K562 (cell line): ENCODE data around the gene CD248. TPM values are rescaled to one million over a fixed set of nuclear protein-coding genes. Genes with fewer than 3 reads are reported as not detected.

ENCODE experiments used
- ADNP ChIP-seq: fragments of 200-800 bp; sonication (Bioruptor generic); IDR thresholded peaks from 2 replicates; pipeline ENCODE4 v1.6.1; 2016; ENCODE audit warnings: missing genetic modification characterization, missing compliant biosample characterization
- BHLHE40 ChIP-seq: IDR thresholded peaks from 2 replicates; pipeline ENCODE4 v1.6.1; 2011; ENCODE audit warnings: low read length, improper control_type of control experiment
- CBFA2T2 ChIP-seq: fragments of 450-650 bp; conservative IDR thresholded peaks from 2 replicates; pipeline ENCODE4 v1.6.1; 2017; ENCODE audit warnings: mild to moderate bottlenecking
- CBX2 ChIP-seq: fragments of 200-600 bp; sonication (generic); IDR thresholded peaks from one replicate; pipeline ENCODE4 v1.6.1; 2012; ENCODE audit warnings: mild to moderate bottlenecking, low read length, inconsistent platforms; ENCODE audit not compliant: insufficient read depth, poor library complexity, severe bottlenecking
- DDX20 ChIP-seq: fragments of 450-650 bp; IDR thresholded peaks from 2 replicates; pipeline ENCODE4 v1.6.1; 2016; ENCODE audit warnings: missing genetic modification characterization, low read depth, mild to moderate bottlenecking, missing compliant biosample characterization, moderate library complexity
- FOXJ3 ChIP-seq: sonication (generic); formaldehyde crosslinking; IDR thresholded peaks from 2 replicates; pipeline ENCODE4 v1.4.0; 2020; ENCODE audit warnings: mild to moderate bottlenecking, missing genetic modification reagents
- FOXK1 ChIP-seq: sonication (generic); formaldehyde crosslinking; IDR thresholded peaks from 2 replicates; pipeline ENCODE4 v1.8.0; 2022; ENCODE audit warnings: missing genetic modification reagents, mild to moderate bottlenecking, borderline replicate concordance
- FUS ChIP-seq: fragments of 200-400 bp; formaldehyde crosslinking; optimal IDR thresholded peaks from 2 replicates; pipeline ENCODE3; 2017; ENCODE audit warnings: low read depth, low read length
- GABPB1 ChIP-seq: sonication (generic); formaldehyde crosslinking; IDR thresholded peaks from 2 replicates; pipeline ENCODE4 v1.8.0; 2022; ENCODE audit warnings: mild to moderate bottlenecking, missing genetic modification reagents
- HNRNPLL ChIP-seq: fragments of 200-400 bp; formaldehyde crosslinking; IDR thresholded peaks from 2 replicates; pipeline ENCODE4 v1.6.1; 2017; ENCODE audit warnings: low read length, low read depth, mild to moderate bottlenecking; ENCODE audit not compliant: poor library complexity, severe bottlenecking
- ILF3 ChIP-seq: fragments of 450-650 bp; IDR thresholded peaks from 2 replicates; pipeline ENCODE4 v1.6.1; 2018; ENCODE audit warnings: antibody characterized with exemption, mild to moderate bottlenecking, moderate library complexity, borderline replicate concordance
- NR2C1 ChIP-seq, 2 experiments: fragments of 450-650 bp; IDR thresholded peaks; 2 replicates each; pipeline ENCODE4 v1.6.1; 2017; ENCODE audit warnings: mild to moderate bottlenecking in 2 of 2, antibody characterized with exemption in 1 of 2, inconsistent platforms in 1 of 2, missing compliant biosample characterization in 1 of 2, missing genetic modification characterization in 1 of 2
- POU5F1 ChIP-seq: fragments of 150-350 bp; IDR thresholded peaks from 2 replicates; pipeline ENCODE4 v1.6.1; 2014; ENCODE audit warnings: borderline replicate concordance, low read length, low read depth, mild to moderate bottlenecking; ENCODE audit not compliant: partially characterized antibody
- RBM15 ChIP-seq: fragments of 200-400 bp; formaldehyde crosslinking; IDR thresholded peaks from 2 replicates; pipeline ENCODE4 v1.6.1; 2018; ENCODE audit warnings: mild to moderate bottlenecking, low read length, moderate library complexity; ENCODE audit not compliant: insufficient read depth
- SMARCA4 ChIP-seq: fragments of 450-650 bp; IDR thresholded peaks from 2 replicates; pipeline ENCODE4 v1.6.1; 2016
- TFAM ChIP-seq: fragments of 250-450 bp; sonication (Bioruptor Pico); conservative IDR thresholded peaks from 2 replicates; pipeline ENCODE4 v1.5.0; 2021; ENCODE audit warnings: mild to moderate bottlenecking, moderate library complexity
- XRCC4 ChIP-seq: IDR thresholded peaks from one replicate; pipeline ENCODE4 v1.6.1; 2011; ENCODE audit not compliant: insufficient read depth, insufficient read length; ENCODE audit errors: extremely low read depth
- XRCC5 ChIP-seq: fragments of 200-400 bp; formaldehyde crosslinking; IDR thresholded peaks from 2 replicates; pipeline ENCODE4 v1.6.1; 2017; ENCODE audit warnings: low read depth, mild to moderate bottlenecking, low read length
- ZNF146 ChIP-seq: IDR thresholded peaks from one replicate; pipeline ENCODE4 v1.6.1; 2018; ENCODE audit warnings: missing compliant biosample characterization; ENCODE audit not compliant: unreplicated experiment
- ZNF561 ChIP-seq: fragments of 450-650 bp; formaldehyde crosslinking; conservative IDR thresholded peaks from 2 replicates; pipeline ENCODE4 v1.4.0; 2020; ENCODE audit warnings: mild to moderate bottlenecking, moderate library complexity
- polyA plus RNA-seq, 8 experiments: library from polyadenylated mRNA; depleted of rRNA in 4 of 8; stranded (reverse) in 5 of 8; unstranded in 3 of 8; fragments of >200 nt; fragmentation: Nextera tagmentation in 2 of 8; fragmentation: Illumina TruSeq in 1 of 8; extraction: Ambion mirVana in 2 of 8; extraction: Trizol in 1 of 8; gene quantifications; 2 replicates each; pipeline versions ENCODE4 v1.2.1 to v1.2.3, GENCODE V29; 2011 to 2014; ENCODE audit warnings: inconsistent platforms in 1 of 8, missing spikeins in 1 of 8
- total RNA-seq, 7 experiments: library from RNA; depleted of rRNA in 6 of 7; stranded (reverse); fragments of >200 nt in 6 of 7; fragmentation: Illumina TruSeq in 2 of 7; extraction: Trizol in 2 of 7; gene quantifications; 2 replicates each; pipeline versions ENCODE4 v1.2.1 to v1.2.3, GENCODE V29; 2011 to 2021; ENCODE audit warnings: low replicate concordance in 1 of 7
- TF ChIP-seq, protein P1 (sequence below): fragments of 250-450 bp; sonication (Bioruptor Pico); IDR thresholded peaks from 2 replicates; pipeline ENCODE4 v1.8.0; 2021; ENCODE audit warnings: borderline replicate concordance, mild to moderate bottlenecking, moderate library complexity; ENCODE audit not compliant: poor library complexity, severe bottlenecking
- TF ChIP-seq, protein P2 (sequence below): sonication (generic); formaldehyde crosslinking; IDR thresholded peaks from 2 replicates; pipeline ENCODE4 v1.8.0; 2022; ENCODE audit warnings: mild to moderate bottlenecking, missing genetic modification reagents
- TF ChIP-seq, protein P3 (sequence below): fragments of 250-450 bp; sonication (Bioruptor Pico); IDR thresholded peaks from 2 replicates; pipeline ENCODE4 v1.8.0; 2021; ENCODE audit warnings: moderate library complexity, mild to moderate bottlenecking, inconsistent platforms
- TF ChIP-seq, protein P4 (sequence below): sonication (generic); formaldehyde crosslinking; IDR thresholded peaks from 2 replicates; pipeline ENCODE4 v1.8.0; 2023; ENCODE audit warnings: mild to moderate bottlenecking, missing genetic modification reagents

CD248 gene
- total and polyA plus RNA-seq, 9 of the 15 experiments (the other 6 are each of a cell fraction or from before 2014, with no cell fraction given) = 0.09 TPM; not detected in 8

DNA sequence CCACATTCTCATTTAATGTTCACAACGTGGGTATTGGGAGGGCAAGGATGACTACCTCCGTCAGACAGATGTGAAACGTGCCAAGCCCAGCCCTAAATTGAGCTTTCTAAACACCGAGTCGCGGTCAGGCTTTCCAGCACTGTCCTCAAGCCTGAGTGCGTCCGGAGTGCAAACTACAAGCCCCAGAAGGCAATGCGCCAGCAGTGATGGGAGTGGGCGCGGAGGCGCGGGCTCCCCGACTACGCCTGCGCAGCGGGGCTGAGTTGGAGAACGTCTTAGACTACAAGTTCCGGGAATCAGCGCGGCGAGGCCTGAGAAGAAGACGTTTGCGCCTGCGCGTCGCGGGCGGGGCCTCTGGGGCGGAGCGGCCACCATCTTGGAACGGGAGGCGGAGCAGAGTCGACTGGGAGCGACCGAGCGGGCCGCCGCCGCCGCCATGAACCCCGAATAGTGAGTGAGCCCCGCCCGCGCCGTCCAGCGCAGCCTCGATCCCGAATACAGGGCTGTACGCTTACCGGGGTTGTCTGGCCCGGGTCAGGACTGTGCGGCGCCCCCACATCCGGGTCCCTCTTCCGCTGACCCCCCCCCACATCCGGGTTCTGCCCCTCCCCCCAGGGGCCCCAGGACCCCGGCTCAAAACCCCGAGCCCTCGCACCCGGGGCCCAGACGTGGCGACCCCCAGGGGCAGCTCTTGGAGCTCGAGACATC, 48.4 kb downstream of the CD248 start, which contains the start of gene RAB1B (continued):
- TF ChIP-seq, protein P1, sequence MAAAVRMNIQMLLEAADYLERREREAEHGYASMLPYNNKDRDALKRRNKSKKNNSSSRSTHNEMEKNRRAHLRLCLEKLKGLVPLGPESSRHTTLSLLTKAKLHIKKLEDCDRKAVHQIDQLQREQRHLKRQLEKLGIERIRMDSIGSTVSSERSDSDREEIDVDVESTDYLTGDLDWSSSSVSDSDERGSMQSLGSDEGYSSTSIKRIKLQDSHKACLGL = no peak
- TF ChIP-seq, protein P2, sequence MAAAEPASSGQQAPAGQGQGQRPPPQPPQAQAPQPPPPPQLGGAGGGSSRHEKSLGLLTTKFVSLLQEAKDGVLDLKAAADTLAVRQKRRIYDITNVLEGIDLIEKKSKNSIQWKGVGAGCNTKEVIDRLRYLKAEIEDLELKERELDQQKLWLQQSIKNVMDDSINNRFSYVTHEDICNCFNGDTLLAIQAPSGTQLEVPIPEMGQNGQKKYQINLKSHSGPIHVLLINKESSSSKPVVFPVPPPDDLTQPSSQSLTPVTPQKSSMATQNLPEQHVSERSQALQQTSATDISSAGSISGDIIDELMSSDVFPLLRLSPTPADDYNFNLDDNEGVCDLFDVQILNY (CRISPR knock-in tag) = no peak
- TF ChIP-seq SMARCA4 = no peak
- TF ChIP-seq POU5F1 = no peak
- no peak for TF ChIP-seq DDX20 (tag)
- no peak for TF ChIP-seq CBX2
- TF ChIP-seq BHLHE40 = peak; percentile 57; the same call in 1 of the 2 replicates
- TF ChIP-seq CBFA2T2 = no peak
- TF ChIP-seq ZNF146 (CRISPR knock-in tag) = no peak
- TF ChIP-seq XRCC5 = no peak
- TF ChIP-seq, protein P3, sequence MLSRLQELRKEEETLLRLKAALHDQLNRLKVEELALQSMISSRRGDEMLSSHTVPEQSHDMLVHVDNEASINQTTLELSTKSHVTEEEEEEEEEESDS = no peak
- TF ChIP-seq RBM15 = no peak
- TF ChIP-seq TFAM (CRISPR knock-in tag) = no peak
- no peak for TF ChIP-seq FOXJ3 (CRISPR knock-in tag)
- peak; percentile 69; the same call in 1 of the 2 replicates for TF ChIP-seq GABPB1 (CRISPR knock-in tag)
- no peak for TF ChIP-seq XRCC4
- no peak for TF ChIP-seq ZNF561 (CRISPR knock-in tag)
- TF ChIP-seq, protein P4, sequence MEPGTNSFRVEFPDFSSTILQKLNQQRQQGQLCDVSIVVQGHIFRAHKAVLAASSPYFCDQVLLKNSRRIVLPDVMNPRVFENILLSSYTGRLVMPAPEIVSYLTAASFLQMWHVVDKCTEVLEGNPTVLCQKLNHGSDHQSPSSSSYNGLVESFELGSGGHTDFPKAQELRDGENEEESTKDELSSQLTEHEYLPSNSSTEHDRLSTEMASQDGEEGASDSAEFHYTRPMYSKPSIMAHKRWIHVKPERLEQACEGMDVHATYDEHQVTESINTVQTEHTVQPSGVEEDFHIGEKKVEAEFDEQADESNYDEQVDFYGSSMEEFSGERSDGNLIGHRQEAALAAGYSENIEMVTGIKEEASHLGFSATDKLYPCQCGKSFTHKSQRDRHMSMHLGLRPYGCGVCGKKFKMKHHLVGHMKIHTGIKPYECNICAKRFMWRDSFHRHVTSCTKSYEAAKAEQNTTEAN (CRISPR knock-in tag) = no peak; the same call in 1 of the 2 replicates
- no peak for TF ChIP-seq FUS
- no peak for TF ChIP-seq ILF3
- TF ChIP-seq FOXK1 = no peak
- TF ChIP-seq HNRNPLL = no peak
- TF ChIP-seq NR2C1 (IDR thresholded peaks at IDR 0.05) = 0 out of 2 replicates have a peak, but pooled peaks have one; percentile 42
- TF ChIP-seq NR2C1 (tag; IDR thresholded peaks at IDR 0.05) = peak; percentile 51; the same call in 1 of the 2 replicates
- no peak for TF ChIP-seq ADNP (tag)
